NCI-H2227 (cell line): ENCODE results near the gene ZNF483.
"Not testable (repeated sequence)": the region's sequence is repeated elsewhere in the genome, so short reads cannot be mapped to it uniquely, and the experiment has no call there.

Experiments
- DNase-seq: peaks from one replicate; lab custom pipeline; 2025; ENCODE audit not compliant: unreplicated experiment; lab: John Stamatoyannopoulos, UW

ZNF483 gene

DNA sequence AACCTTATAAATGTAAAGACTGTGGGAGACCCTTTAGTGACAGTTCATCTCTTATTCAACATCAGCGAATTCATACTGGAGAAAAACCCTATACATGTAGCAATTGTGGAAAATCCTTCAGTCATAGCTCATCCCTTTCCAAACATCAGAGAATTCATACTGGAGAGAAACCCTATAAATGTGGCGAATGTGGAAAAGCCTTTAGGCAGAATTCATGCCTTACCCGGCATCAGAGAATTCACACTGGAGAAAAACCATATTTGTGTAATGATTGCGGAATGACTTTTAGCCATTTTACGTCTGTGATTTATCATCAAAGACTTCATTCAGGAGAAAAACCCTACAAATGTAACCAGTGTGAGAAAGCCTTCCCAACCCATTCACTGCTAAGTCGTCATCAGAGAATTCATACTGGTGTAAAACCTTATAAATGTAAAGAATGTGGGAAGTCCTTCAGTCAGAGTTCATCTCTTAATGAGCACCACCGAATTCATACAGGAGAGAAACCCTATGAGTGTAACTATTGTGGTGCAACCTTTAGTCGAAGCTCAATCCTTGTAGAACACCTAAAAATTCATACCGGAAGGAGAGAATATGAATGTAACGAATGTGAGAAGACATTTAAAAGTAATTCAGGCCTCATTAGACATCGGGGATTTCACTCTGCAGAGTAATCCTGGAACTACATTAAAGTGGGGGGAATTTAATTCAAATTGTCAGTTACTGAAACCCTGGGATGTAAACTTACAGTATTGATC is 17.7 kb downstream of the ZNF483 start:
- DNase-seq = no peak

DNA sequence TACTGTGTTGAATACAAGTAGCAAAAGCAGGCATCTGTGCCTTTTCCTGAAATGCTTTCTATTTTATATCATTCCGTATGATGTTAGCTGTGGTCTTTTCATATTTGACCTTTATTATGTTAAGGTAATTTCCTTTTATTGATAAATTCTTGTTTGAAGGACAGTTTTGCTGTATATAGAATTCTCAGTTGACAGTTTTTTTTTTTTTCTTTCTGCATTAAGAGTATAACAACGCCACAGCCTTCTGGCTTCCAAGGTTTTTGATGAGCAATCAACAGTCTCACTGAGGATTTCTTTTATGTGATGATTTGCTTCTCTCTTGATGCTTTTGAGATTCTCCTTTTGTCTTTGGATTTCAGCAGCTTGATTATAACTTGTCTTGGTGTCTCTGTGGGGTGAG is 23.6 kb downstream of the ZNF483 start:
- DNase-seq = no peak

DNA sequence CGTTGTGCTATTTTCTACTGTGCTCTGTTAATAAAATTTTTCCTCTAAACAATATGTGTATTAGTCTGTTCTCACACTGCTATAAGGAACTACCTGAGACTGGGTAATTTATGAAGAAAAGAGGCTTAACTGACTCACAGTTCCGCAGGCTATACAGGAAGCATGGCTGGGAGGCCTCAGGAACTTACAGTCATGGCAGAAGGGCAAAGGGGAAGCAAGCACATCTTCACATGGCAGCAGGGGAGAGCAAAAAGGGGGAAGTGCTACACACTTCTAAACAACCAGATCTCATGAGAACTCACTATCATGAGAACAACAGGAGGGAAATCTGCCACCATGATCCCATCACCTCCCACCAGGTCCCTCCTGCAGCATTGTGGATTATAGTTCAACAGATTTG is 30.4 kb downstream of the ZNF483 start:
- DNase-seq = not testable (repeated sequence)

DNA sequence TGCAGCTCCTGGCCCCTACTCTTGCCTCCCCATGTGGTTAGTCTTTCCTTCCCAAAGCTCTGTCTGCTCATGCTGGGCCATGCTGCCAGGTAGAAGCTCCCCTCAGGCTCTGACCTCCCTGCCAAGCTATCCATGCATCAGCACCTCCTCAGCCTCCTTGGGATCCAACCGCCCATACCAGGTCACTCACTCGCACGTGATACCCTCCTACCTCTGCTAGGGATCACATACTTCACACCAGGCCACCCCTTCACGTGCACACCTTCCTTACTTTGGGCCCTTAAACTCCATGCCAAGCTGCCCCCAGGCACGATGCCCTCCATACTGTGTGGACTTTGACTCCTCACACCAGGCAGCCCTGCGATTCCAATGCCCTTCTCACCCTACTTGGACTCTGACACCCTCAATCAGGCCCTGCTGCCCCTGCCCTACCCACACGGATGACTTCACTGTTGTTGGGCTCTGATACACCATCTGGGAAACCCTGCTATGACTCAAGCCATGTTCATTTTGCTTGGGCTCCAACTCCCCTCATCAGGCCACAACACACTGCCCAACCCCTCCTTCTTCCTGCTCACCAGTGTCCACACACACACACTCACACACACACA is 34.1 kb downstream of the ZNF483 start:
- DNase-seq = no peak

DNA sequence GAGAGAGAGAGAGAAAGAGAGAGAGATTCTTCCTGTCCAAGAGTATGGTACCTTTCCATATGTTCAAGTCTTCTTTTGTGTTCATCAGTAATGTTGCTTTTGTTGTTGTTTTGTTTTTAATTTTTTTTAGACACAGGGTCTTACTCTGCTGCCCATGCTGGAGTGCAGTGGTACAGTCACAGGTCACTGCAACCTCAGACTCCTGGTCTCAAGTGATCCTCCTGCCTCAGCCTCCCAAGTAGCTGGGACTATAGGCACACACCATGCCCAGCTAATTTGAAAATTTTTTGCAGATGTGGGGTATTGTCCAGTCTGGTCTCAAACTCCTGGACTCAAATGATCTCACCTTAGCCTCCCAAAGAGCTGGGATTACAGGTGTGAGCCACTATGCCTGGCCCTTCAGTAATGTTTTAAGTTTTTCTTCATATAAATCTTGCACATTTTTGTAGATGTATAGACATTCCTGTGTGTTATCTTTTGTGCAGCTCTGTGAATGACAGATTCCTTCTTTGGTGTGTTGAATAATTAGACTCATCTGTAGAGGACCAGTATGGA is 36.3 kb downstream of the ZNF483 start:
- DNase-seq = no peak

DNA sequence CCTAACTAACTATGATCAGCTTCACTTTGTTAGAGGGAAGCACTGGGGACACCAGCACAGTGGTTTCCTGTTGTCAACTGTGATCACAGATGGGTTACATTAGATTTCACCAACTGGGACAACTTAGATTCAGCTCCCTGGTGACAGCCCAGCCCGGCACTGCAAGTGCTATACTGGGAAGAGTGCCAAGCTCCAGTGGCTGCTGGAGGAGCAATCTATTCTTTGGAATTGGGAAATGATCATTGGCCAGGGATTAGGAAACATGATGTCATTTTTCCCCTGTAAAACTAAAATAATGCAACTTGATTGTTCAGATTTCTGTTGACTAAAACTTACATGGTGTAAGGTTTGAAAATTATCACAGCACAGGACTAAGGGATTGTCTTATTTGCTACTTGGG is 41.3 kb downstream of the ZNF483 start:
- DNase-seq = no peak

DNA sequence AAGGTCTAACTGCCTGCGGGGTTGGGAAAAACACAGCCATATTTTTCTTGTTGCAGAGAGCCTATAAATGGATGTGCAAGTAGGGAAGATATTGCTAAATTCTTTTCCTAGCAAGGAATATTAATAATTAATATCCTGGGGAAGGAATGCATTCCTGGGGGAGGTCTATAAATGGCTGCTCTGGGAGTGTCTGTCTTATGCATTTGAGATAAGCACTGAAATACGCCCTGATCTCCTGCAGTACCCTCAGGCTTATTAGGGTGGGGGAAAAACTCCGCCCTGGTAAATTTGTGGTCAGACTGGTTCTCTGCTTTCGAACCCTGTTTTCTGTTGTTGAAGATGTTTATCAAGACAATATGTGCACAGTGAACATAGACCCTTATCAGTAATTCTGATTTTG is 43.1 kb downstream of the ZNF483 start:
- not testable (repeated sequence) for DNase-seq

DNA sequence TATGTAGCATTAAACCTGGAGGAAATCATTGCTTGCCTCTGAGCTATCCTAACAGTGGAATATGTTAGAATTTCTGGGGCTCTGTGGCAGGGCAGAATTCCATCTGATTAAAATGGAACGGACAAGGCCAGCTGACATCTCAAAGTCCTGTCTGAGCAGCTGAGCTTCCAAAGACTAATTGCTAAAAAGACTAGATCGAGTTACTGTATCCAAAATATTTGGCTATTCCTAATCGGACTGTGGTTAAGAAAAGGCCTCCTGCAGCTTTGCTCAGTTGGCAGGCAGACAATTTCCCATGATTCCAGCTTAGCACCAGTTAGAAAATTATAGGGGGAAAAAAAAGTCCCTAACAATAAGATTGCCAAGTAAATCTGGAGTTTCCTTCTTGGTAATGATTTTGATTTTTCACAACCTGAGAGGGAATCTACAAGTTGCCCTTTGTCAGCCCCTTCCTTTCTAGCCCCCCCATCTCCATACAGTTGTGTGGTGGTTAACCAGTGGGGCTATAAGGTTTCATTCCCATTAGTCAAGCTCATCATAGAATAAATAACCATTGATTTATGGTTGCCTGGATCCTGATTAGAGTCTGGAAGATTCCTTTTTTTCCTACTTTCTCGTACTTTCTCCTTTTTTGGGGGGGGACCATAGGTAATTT is 48.1 kb downstream of the ZNF483 start:
- DNase-seq = peak; percentile 2

DNA sequence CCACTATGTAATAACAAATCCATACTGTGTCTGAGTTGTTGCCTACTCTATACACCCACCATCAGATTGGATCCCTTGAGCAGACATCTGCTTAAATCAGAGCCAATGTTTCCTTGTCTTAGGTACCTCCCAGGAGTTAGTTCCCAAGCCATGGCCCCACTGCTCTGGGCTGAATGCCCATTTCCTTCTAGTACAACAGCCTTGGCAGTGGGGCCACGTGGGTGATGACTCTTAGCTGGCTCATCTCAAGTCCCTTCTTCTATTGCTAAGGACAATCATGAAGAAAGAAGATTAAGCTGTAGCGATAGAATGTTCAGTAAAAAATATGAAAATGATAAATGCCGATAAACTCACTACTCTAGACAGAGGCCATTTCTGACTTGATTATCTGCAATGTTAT is 57.9 kb downstream of the ZNF483 start:
- DNase-seq = no peak

DNA sequence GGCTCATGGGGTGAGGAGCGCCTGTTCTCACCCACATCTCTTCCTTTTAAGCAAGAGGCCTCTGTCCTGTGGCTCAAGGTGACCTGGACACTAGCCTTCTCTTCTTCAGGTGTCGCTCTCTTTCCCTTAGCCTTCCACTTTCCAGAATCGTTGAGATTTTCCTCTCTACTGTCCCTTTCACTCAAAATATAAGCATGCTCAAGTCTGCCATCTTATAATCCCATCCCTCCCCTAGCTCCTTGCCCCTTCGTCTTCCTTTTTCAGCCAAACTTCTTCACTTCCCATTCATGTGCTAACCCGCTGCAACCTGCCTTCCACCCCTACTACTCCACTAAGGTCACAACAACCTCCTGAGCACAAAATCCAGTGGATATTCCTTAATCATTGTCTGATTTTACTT is 61.4 kb downstream of the ZNF483 start:
- no peak for DNase-seq

DNA sequence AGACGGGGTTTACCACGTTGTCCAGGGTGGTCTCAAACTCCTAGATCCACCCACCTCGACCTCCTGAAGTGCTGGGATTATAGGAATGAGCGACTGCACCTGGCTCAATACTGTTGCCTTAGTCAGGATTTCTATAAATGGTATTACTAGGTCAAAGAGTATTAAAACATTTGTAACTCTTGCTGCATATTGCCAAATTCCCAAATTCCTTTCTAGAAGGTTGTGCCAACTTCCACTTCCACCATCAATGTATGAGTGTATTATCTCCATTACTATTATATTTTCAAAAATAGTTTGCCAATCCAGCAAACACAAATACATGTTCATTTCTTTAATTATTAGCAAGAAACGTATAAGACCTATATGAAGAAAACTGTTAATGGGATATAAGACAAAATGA is 63.9 kb downstream of the ZNF483 start:
- DNase-seq = no peak

DNA sequence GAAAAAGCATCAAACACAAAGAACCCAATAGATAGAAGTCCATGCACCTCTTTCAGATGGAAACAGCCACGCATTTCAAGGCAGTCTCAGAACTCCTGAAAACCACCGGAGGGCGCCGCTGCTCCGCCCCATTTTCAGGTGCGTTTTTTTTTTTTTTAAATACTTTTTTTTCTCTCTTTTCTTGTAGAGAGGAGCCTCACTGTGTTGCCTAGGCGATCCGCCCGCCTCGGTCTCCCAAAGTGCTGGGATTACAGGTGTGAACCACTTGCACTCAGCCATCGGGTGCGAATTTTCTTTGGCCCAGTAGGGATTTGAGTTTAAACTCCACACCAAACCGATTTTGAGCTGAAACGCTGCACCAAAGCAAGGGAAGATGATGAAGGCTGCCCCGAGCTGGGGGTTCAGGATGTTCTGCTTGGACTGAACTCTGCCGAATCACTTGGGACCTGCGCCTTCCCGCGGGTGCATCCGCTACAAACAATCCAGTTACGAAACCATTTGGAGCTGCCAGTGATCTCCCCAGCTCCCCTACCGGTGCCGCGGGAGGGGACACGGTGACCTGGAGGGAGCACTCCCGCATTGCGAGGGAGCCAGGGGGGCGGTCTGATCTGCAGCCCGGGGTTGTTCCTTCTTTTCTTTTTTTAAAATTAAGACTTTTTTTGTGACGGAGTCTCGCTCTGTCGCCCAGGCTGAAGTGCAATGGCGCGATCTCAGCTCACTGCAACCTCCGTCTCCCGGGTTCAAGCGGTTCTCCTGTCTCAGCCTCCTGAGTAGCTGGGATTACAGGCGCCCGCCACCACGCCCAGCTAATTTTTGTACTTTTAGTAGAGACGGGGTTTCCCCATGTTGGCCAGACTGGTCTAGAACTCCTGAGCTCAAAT is 73.1 kb downstream of the ZNF483 start:
- DNase-seq = peak; percentile 62

DNA sequence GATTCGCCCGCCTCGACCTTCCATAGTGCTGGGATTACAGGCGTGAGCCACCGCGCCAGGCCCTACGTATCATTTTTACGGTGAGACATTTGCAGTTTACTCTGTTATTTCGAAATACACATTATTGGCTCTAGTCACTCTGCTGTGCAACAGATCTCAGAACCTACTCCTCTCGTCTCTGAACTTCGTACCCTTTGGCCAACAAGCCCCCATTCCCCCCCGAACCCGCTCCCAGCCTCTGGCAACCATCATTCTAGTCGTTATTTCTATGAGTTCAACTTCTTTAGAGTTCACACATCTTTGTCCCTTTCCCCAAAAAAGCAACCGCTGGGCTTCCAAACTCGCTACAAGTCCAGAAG is 73.7 kb downstream of the ZNF483 start:
- no peak for DNase-seq

DNA sequence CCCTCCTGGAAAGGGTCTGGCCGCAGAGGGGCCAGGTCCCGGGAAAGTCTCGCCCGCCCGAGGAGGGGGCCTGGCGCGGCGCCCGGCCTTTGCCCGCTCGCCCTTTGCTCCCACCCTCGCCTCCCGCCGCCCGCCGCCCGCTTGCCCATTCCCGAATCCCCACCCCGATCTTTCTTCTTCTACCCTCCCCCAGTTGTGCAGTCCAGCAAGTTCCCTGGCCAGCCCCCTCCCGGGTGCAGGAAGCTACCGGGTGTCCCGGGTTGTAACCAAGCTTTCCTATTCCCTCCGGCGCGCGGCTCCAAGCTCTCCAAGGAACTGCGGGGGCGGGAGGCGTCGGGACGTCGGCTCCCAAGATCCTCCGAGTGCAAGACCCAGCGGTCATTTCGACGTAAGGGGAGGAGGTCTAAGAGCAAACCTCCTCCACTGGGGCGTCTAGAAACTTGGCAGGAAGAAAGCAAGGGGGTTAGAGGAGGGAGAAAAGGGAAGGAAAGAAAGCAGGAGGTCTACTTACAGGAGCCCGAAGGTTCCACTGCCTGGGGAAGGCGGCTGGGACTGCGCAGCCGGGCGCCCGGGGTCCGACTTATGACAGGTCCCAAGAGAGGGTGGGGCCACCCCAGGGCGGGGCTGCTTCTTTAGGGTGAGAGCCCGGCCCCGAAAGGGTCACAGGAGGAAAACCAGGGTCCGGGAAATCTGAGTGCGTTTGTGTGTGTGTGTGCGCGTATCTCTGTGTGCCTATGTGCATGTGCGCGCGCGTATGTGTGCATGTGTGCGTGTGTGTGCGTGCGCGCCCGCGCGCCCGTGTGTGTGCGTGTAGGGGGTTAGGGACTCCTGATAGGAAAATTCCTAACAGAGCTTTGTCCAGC is 74.3 kb downstream of the ZNF483 start, which contains the start of gene PTGR1:
TSS of gene PTGR1 (minus strand) at position 556 of the 863 bp plus-strand sequence. CDS start 2,225 bp downstream, outside the sequence.
- DNase-seq = peak; percentile 77

DNA sequence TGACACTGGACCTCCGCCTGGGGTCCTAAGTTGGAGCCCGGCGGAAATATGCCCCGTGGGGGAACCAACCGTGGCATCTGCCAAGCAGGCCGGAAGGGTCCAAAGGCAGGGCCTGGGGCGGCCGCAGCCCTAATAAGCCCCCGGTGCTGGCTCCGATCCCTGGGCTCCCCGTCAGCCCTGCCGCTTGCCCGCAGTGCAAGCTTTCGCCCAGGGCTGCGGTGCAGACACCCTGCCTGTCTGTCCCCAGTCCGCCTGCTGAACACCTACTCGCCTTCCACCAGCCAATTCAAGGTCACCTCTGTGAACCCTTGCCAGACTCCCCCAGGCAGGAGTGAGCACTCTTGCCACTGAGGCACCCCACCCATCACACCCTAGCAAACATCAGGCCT is 75.0 kb downstream of the ZNF483 start:
- no peak for DNase-seq

DNA sequence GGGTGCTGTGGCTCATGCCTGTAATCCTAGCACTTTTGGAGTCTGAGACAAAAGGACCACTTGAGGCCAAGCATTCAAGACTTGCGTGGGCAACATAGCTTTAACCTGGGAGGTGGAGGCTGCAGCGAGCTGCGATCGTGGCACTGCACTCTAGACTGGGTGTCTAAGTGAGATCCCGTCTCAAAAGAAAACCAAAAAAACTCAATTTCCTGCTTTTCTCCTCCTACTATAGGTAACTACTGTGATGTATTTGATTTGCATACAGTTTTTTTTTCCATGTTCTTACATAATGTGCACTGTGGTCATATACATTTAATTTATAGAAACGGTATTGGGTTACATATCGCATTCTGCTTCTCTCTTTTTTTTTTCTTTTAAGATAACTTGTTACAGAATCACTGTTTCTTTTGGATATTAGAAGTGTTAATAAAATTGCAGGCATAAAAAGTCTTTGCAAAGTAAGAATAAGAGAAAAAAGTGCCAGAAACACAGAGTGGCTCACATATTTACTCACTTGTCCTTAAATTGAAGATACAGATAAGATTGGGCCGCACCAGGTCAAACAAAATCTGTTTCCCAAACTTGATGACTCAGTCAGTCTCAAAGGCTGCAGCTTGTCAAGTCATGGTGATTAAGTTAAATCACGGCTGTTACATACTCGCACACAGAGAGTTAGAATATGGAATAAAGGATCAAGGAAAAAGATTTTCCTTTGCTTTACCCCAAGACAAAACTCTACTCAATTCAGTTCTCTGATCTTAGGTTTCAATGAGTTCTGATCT is 76.4 kb downstream of the ZNF483 start:
- DNase-seq = no peak

DNA sequence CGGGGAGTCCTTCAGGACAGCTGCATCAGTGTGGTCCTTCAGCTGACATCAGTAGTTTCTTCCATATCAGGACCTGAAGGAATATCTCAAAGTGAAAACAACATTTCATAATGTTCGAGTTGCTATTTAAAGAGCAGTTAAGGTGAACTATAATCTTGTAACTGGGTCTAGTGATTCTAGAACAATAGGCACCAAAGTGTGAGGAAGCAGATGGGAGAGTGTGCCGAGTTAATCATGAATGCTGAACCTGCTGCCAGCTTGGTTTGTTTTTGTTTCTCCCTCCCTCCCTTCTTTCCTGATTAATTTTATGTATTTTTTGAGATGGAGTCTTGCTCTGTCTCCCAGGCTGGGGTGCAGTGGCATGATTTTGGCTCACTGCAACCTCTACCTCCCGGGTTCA is 78.1 kb downstream of the ZNF483 start:
- no peak for DNase-seq

DNA sequence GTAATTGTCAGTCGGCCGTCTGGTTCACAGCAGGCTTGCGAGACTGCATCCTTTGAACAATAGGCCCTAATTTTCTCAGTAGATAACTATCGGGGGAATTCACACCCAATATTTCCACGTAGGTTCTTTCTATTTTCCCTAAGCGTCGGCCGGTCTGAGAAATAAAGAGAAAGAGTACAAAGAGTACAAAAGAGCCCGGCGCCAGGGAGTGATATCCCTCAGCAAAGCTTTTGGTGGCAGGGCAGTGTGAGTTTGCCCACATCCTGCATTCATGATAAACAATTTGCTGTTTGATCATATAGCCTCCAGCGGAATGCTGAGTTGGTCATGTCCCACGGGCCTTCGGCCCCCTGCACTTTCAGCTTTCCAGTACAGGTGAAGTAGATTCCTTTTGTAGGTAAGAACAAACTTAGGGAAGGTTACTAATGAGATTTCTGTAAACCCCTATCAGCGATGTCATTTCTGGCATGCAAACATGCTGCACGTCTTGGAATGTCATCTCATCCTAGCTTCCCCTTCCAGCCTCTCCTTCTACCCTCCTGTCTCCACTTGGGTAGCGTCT is 79.2 kb downstream of the ZNF483 start:
- no peak for DNase-seq

DNA sequence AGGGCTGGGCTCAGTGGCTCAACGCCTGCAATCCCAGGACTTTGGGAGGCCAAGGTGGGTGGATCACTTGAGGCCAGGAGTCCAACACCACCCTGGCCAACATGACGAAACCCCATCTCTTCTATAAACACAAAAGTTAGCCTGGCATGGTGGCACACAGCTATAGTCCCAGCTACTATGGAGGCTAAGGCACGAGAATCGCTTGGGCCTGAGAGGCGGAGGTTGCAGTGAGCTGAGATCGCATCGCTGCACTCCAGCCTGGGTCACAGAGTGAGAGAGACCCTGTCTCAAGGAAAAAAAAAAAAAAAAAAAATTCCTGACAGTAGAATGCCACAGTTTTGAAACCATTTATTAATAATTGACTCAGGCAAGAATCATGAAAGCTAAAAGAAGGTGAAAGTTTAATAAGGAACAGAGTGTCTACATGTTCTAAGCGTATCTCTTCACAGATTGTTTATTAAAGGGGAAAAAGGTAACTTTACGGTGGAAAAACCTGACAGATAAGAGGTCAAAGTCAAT is 80.1 kb downstream of the ZNF483 start:
- no peak for DNase-seq
